Type B pancreatic cell (in vitro differentiated cells): ENCODE data around the gene ROS1. TPM values are rescaled to one million over a fixed set of nuclear protein-coding genes. Genes with fewer than 3 reads are reported as not detected.

Source experiments
- DNase-seq: peaks from one replicate; pipeline ENCODE4 v3.0.0; 2021; ENCODE audit warnings: mixed read lengths; ENCODE audit not compliant: unreplicated experiment; ENCODE audit errors: extremely low spot score
- H3K27ac Mint-ChIP-seq: 2 replicates; pipeline ENCODE4 v1.8.0; 2021; ENCODE audit warnings: mild to moderate bottlenecking, mixed read lengths
- H3K27me3 Mint-ChIP-seq: 2 replicates; pipeline ENCODE4 v1.8.0; 2021; ENCODE audit warnings: mixed read lengths
- H3K36me3 Mint-ChIP-seq: 2 replicates; pipeline ENCODE4 v1.8.0; 2021; ENCODE audit warnings: mixed read lengths
- H3K4me1 Mint-ChIP-seq: one replicate; pipeline ENCODE4 v1.8.0; 2021; ENCODE audit warnings: mixed read lengths; ENCODE audit not compliant: unreplicated experiment
- H3K4me3 Mint-ChIP-seq: 2 replicates; pipeline ENCODE4 v1.8.0; 2021; ENCODE audit warnings: mild to moderate bottlenecking, mixed read lengths
- H3K9me3 Mint-ChIP-seq: 2 replicates; pipeline ENCODE4 v1.8.0; 2021; ENCODE audit warnings: mixed read lengths
- total RNA-seq: library from RNA; stranded (reverse); gene quantifications from 2 replicates; pipeline ENCODE4 v1.2.1, GENCODE V29; 2021; ENCODE audit warnings: low replicate concordance
- TF ChIP-seq, protein P1 (sequence below): fragments of 200-600 bp; sonication (generic); conservative IDR thresholded peaks from 2 replicates; pipeline ENCODE4 v1.5.0; 2021; ENCODE audit warnings: antibody characterized with exemption, mild to moderate bottlenecking

ROS1 gene
- total RNA-seq, 1 donor from 2014 or later = 0.19 TPM

DNA sequence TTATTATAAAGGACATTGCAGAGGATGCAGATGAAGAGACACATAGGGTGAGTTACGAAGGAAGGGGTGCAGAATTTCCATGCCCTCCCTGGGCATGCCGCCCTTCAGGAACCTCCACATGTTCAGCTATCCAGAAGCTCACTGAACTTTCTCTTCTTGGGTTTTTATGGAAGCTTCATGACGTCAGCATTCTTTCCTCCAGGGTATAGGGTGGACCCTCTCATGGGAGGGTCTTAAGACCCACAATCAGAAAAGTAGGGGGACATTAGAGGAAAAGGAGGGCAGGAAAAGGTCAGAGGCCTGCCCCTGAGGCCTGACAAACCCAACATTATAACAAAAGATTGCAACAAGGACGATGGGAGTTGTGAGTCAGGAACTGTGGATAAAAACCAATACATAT, 42.1 kb upstream of the ROS1 start:
- Mint-ChIP-seq H3K27me3 (peaks cover 18% of the 10 kb centered on the region), H3K36me3 (no peaks in the 10 kb centered on the region), H3K4me3 (no peak overlapping the region), H3K27ac (no peak overlapping the region), H3K4me1 (no peaks in the 10 kb centered on the region), H3K9me3 (no peaks in the 10 kb centered on the region)
- no peak for DNase-seq
- TF ChIP-seq, protein P1, sequence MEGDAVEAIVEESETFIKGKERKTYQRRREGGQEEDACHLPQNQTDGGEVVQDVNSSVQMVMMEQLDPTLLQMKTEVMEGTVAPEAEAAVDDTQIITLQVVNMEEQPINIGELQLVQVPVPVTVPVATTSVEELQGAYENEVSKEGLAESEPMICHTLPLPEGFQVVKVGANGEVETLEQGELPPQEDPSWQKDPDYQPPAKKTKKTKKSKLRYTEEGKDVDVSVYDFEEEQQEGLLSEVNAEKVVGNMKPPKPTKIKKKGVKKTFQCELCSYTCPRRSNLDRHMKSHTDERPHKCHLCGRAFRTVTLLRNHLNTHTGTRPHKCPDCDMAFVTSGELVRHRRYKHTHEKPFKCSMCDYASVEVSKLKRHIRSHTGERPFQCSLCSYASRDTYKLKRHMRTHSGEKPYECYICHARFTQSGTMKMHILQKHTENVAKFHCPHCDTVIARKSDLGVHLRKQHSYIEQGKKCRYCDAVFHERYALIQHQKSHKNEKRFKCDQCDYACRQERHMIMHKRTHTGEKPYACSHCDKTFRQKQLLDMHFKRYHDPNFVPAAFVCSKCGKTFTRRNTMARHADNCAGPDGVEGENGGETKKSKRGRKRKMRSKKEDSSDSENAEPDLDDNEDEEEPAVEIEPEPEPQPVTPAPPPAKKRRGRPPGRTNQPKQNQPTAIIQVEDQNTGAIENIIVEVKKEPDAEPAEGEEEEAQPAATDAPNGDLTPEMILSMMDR = no peak

DNA sequence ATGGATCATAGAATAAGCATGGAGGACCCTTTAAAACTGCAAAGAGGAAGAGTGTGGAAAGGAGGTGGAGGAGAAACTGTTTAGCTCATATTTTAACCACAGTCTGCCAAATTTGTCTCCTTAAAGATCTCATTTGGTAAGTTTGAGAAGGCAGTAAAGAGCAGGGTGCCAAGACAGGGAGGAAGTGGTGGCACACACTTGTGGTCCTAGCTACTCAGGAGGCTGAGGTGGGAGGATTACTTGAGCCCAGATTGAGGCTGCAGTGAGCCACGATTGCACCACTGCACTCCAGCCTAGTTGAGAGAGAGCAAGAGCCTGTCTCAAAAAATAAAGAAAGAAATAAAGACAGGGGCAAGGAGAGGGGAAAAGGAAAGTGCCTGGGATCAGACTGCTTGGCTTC, 39.9 kb upstream of the ROS1 start:
- H3K4me3 Mint-ChIP-seq = no peak overlapping the region
- no peaks in the 10 kb centered on the region for H3K9me3 Mint-ChIP-seq

DNA sequence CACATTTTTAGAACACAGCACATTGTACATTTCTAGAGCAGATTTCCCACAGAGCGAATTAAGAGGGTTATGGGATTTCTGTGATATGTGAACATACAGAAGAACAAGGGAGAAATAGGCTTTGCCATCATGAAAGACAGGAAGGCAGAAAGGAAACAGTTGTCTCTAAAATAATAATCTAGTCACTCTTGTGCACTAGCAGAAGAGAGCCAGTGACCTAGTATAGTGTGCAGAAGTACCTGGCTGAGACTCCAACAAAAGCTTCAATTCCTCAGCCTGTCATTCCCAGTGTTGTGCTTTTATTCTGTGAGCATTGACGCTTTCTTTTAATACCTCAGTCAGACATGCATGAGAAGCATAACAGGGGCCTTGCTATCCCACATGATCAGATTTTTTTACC, 39.0 kb upstream of the ROS1 start:
- H3K9me3 Mint-ChIP-seq = no peaks in the 10 kb centered on the region
- TF ChIP-seq, protein P1 = no peak
- no peaks in the 10 kb centered on the region for H3K4me1 Mint-ChIP-seq
- no peak overlapping the region for H3K27ac Mint-ChIP-seq
- peaks cover 9% of the 10 kb centered on the region for H3K27me3 Mint-ChIP-seq
- no peak overlapping the region for H3K4me3 Mint-ChIP-seq
- H3K36me3 Mint-ChIP-seq = no peaks in the 10 kb centered on the region
- DNase-seq = no peak

More for the DNA sequence above, 39.9 kb upstream of the ROS1 start:
- no peaks in the 10 kb centered on the region for H3K4me1 Mint-ChIP-seq
- TF ChIP-seq, protein P1 = no peak
- peaks cover 9% of the 10 kb centered on the region for H3K27me3 Mint-ChIP-seq
- no peaks in the 10 kb centered on the region for H3K36me3 Mint-ChIP-seq
- H3K27ac Mint-ChIP-seq = no peak overlapping the region
- DNase-seq = no peak

DNA sequence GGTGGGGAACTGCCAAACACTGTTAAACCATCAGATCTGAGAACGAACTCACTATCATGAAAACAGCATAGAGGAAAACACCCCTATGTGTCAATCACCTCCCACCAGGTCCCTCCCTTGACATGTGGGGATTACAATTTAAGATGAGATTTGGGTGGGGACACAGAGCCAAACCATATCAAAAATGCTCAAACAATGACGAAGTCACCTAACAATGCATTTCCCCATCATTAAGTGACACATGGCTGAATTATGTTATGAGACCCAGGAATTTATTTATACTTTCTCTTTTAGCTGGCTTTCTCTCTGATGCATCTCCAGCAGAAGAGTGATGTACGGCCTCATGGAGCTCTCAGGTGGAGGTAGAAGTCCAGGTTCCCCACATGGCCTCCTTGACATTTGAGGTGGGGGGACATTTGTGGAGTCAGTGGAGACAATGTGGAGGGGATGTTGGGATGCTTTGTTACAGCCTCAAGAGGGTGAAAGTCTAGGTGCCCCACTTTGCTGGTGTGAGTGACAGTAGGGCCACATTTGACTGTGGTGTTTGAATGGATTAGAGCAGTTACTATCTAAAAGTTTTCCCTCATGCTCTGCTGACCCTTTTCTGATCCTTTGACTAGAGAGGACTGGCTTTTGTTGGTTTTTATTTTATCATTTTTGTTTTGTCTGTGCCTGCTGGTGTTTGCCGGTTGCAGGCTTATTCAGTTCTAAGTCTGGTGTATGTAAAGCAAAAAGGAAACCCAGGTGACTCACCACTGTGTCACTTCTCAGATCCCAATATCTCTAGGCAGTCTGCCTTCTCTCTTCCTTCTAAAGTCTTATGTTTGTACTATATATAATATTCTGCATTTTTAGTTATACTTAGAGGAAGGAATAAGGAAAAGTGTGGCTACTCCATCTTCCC, 38.3 kb upstream of the ROS1 start:
- DNase-seq = no peak
- Mint-ChIP-seq H3K9me3 (no peaks in the 10 kb centered on the region), H3K36me3 (no peaks in the 10 kb centered on the region), H3K27me3 (peaks cover 9% of the 10 kb centered on the region), H3K4me1 (no peaks in the 10 kb centered on the region), H3K27ac (no peak overlapping the region), H3K4me3 (no peak overlapping the region)
- TF ChIP-seq, protein P1 = no peak

DNA sequence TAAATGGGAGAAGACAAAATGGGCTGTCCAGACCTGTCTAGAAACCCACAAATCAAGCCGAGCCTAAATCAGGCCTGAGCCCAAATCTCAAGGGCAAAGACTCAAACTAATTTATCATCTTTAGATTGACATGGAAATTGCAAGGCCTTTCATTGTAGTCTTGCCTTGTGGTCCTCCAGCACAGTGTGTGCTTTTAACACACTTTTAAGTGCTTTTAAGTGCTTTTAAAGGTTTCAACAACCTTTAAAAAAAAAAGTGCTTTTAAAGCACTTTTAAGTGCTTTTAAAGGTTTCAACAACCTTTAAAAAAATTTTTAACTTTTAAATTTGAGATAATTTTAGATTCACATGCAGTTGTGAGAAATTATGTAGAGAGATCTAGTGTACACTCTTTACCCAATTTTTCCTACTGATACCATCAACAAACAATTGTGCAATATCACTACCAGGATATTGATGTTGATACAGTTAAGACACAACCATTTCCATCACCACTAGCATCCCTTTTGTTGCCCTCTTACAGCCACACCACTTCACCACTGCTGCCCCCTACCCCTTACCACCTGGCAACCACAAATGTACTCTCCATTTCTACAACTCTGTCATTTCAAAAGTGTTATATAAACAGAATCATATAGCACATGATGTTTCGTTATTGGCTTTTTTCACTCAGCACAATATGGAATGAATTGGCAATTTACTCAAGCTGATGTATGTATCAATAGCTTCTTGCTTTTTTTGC, 33.6 kb upstream of the ROS1 start:
- H3K4me3 Mint-ChIP-seq = no peak overlapping the region
- H3K4me1 Mint-ChIP-seq = no peaks in the 10 kb centered on the region
- DNase-seq = no peak
- H3K36me3 Mint-ChIP-seq = no peaks in the 10 kb centered on the region
- no peak overlapping the region for H3K27ac Mint-ChIP-seq
- H3K27me3 Mint-ChIP-seq = peaks cover 3% of the 10 kb centered on the region
- TF ChIP-seq, protein P1 = no peak
- H3K9me3 Mint-ChIP-seq = no peaks in the 10 kb centered on the region
